HUES48 (cell line): Measurements from ENCODE around the gene C6orf163.
A peak's percentile ranks its signal among the peaks of the same experiment; 100 is the strongest.
"Not testable (repeated sequence)": the region's sequence is repeated elsewhere in the genome, so short reads cannot be mapped to it uniquely, and the experiment has no call there.

Experiments
- H3K27ac ChIP-seq: one replicate; pipeline ENCODE4 v1.7.0; 2013; ENCODE audit warnings: low read depth, low read length, inconsistent platforms
- H3K27me3 ChIP-seq: 2 replicates; pipeline ENCODE4 v1.6.1; 2013; ENCODE audit warnings: mild to moderate bottlenecking, low read length; ENCODE audit not compliant: control insufficient read depth, insufficient read depth
- H3K36me3 ChIP-seq: 2 replicates; pipeline ENCODE4 v1.6.1; 2013; ENCODE audit warnings: low read length; ENCODE audit not compliant: control insufficient read depth, insufficient read depth
- H3K4me1 ChIP-seq: 2 replicates; pipeline ENCODE4 v1.6.1; 2013; ENCODE audit warnings: mild to moderate bottlenecking, low read length; ENCODE audit not compliant: control insufficient read depth, insufficient read depth
- H3K4me3 ChIP-seq: 2 replicates; pipeline ENCODE4 v1.5.1; 2013; ENCODE audit warnings: mild to moderate bottlenecking, low read depth, low read length
- H3K9ac ChIP-seq: 2 replicates; pipeline ENCODE4 v1.6.1; 2013; ENCODE audit warnings: mild to moderate bottlenecking, low read depth, low read length, moderate library complexity
- H3K9me3 ChIP-seq: 2 replicates; pipeline ENCODE4 v1.6.1; 2013; ENCODE audit warnings: low read length; ENCODE audit not compliant: control insufficient read depth, insufficient read depth

Gene C6orf163

DNA sequence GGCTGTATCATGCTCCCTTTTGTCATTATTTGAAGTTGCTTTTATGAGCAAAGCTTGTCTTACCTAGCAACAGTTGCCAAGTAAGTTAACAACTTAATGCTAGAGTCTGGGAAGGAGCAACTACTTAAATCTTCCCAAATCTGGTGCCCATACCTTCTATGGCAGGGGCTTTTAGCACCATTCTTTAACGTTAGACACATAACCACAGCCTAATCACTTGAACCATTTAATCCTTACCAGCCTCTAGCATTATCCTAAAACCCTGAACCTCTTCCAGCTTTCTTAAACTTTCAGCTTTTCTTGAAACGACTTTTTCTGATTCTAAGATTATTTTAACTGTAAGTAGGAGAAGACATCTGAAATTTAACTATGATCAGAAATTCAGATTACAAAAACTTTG, at the start of gene C6orf163:
TSS of gene C6orf163 (plus strand) at position 83 of the 400 bp plus-strand sequence. CDS start at position 370, 287 bp downstream.
- Histone ChIP-seq H3K4me3 (no peak within 1 kb of the TSS), H3K27me3 (no peaks in the 10 kb centered on the region), H3K36me3 (no peaks in the 10 kb centered on the region), H3K27ac (no peak within 1 kb of the TSS), H3K4me1 (peaks cover 7% of the 10 kb centered on the region; the same call in 1 of the 2 replicates), H3K9me3 (no peaks in the 10 kb centered on the region), H3K9ac (no peak within 1 kb of the TSS)

DNA sequence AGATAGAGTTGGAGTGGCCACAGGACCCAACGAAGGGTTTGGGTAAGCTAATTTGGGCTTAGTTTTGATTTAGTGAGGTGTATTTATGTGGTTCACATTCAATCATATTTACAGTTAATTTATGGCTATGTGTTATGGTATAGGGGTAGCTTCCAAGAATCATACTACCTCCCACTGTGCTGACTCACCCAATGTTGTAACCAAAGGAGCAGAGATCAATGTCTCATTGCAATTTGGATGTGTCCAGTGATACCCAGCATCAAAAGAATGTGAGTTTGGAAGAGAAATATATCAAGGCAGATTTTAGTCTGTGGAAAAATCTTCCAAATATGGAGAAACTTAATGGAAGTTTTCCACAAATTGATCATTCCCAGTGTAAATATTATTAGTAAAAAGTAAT, 47.5 kb upstream of the C6orf163 start:
- Histone ChIP-seq H3K9ac (no peak overlapping the region), H3K36me3 (no peaks in the 10 kb centered on the region), H3K9me3 (peaks cover 3% of the 10 kb centered on the region; the same call in 1 of the 2 replicates), H3K4me3 (no peak overlapping the region), H3K27me3 (no peaks in the 10 kb centered on the region), H3K4me1 (no peaks in the 10 kb centered on the region), H3K27ac (no peak overlapping the region)

DNA sequence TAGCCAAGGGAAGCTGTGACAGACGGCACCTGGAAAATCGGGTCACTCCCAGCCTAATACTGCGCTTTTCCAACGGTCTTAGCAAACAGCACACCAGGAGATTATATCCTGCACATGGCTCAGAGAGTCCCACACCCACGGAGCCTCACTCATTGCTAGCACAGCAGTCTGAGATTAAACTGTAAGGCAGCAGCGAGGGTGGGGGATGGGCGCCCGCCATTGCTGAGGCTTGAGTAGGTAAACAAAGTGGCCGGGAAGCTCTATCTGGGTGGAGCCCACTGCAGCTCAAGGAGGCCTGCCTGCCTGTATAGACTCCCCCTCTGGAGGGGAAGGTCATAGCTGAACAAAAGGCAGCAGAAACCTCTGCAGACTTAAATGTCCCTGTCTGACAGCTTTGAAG, 43.3 kb upstream of the C6orf163 start:
- not testable (repeated sequence) for H3K9ac ChIP-seq, H3K27ac ChIP-seq, H3K9me3 ChIP-seq, H3K36me3 ChIP-seq, H3K27me3 ChIP-seq, H3K4me1 ChIP-seq, H3K4me3 ChIP-seq

GRCh38 chr6:87308970-87309369, 35.6 kb upstream of the C6orf163 start:
- H3K9me3 ChIP-seq, result no peaks in the 10 kb centered on the region
- H3K27ac ChIP-seq, result no peak overlapping the region
- no peaks in the 10 kb centered on the region for H3K4me1 ChIP-seq
- no peaks in the 10 kb centered on the region for H3K27me3 ChIP-seq
- no peak overlapping the region for H3K9ac ChIP-seq
- H3K4me3 ChIP-seq, result no peak overlapping the region
- no peaks in the 10 kb centered on the region for H3K36me3 ChIP-seq

GRCh38 chr6:87312860-87313259, 31.8 kb upstream of the C6orf163 start:
- H3K9me3 ChIP-seq, result no peaks in the 10 kb centered on the region
- H3K27ac ChIP-seq, result no peak overlapping the region
- H3K36me3 ChIP-seq, result no peaks in the 10 kb centered on the region
- H3K4me1 ChIP-seq, result no peaks in the 10 kb centered on the region
- H3K27me3 ChIP-seq, result no peaks in the 10 kb centered on the region
- no peak overlapping the region for H3K9ac ChIP-seq
- no peak overlapping the region for H3K4me3 ChIP-seq

- Histone ChIP-seq H3K27me3 (no peaks in the 10 kb centered on the region), H3K9ac (no peak overlapping the region), H3K4me1 (no peaks in the 10 kb centered on the region), H3K4me3 (no peak overlapping the region), H3K9me3 (no peaks in the 10 kb centered on the region), H3K36me3 (no peaks in the 10 kb centered on the region), H3K27ac (no peak overlapping the region)
Observed at GRCh38 chr6:87315071-87315470, 29.5 kb upstream of the C6orf163 start.

GRCh38 chr6:87319271-87319987, 25.2 kb upstream of the C6orf163 start:
- Histone ChIP-seq H3K27ac (no peak overlapping the region), H3K27me3 (no peaks in the 10 kb centered on the region), H3K4me3 (no peak overlapping the region), H3K36me3 (no peaks in the 10 kb centered on the region), H3K9me3 (no peaks in the 10 kb centered on the region), H3K4me1 (peaks cover 4% of the 10 kb centered on the region; the same call in 1 of the 2 replicates), H3K9ac (no peak overlapping the region)

GRCh38 chr6:87322304-87323212, 22.1 kb upstream of the C6orf163 start, which contains the start of gene SMIM8:
Gene SMIM8, plus strand, starts transcription at chr6:87322588. Its CDS starts 14,444 bp downstream, at chr6:87337032.
- peak within 1 kb of the TSS; percentile 90 for H3K9ac ChIP-seq
- no peaks in the 10 kb centered on the region for H3K36me3 ChIP-seq
- peak within 1 kb of the TSS; percentile 50 for H3K27ac ChIP-seq
- peak within 1 kb of the TSS; percentile 97 for H3K4me3 ChIP-seq
- peaks cover 4% of the 10 kb centered on the region; the same call in 1 of the 2 replicates for H3K4me1 ChIP-seq
- H3K9me3 ChIP-seq, result no peaks in the 10 kb centered on the region
- no peaks in the 10 kb centered on the region for H3K27me3 ChIP-seq

GRCh38 chr6:87323880-87324279, 20.7 kb upstream of the C6orf163 start:
- H3K27ac ChIP-seq, H3K27me3 ChIP-seq, H3K4me1 ChIP-seq, H3K9ac ChIP-seq, H3K9me3 ChIP-seq, H3K4me3 ChIP-seq, H3K36me3 ChIP-seq: not testable (repeated sequence)

DNA sequence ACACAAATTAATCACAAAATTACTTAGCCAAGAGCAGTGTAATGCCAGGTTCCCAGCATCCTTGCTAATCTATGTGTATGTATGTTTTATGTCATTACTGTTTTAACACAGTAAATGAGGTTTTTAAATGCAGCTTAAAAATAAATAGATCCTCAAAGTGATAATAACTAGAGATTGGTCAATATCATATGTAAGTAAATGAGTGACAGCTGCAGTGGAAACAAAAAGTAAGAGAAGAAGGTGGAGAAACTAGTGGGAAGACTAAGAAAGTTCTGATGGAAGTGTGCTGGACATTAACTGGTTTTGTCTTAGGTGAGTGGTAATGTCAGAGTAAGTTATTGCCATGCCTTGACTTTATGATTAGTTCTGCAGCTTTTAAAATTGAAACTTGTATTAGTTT, 13.7 kb upstream of the C6orf163 start:
- Histone ChIP-seq H3K4me3 (no peak overlapping the region), H3K27me3 (no peaks in the 10 kb centered on the region), H3K4me1 (peaks cover 10% of the 10 kb centered on the region), H3K9ac (no peak overlapping the region), H3K36me3 (no peaks in the 10 kb centered on the region), H3K9me3 (no peaks in the 10 kb centered on the region), H3K27ac (no peak overlapping the region)

DNA sequence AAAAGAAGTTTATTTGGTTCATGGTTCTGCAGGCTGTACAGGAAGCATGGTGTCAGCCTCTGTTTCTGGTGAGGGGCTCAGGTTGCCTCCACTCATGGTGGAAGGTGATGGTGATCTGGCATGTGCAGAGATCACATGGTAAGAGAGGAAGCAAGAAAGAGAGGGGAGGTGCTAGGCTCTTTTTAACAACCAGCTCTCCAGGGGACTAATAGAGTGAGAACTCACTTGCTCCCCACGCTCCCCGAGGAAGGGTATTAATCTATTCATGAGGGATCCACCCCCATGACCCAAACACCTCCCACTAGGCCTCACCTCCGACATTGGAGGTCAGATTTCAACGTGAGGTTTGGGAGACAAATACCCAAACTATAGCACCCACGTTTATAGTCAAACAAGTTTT, 11.6 kb upstream of the C6orf163 start:
- Histone ChIP-seq H3K9me3 (no peaks in the 10 kb centered on the region), H3K27ac (no peak overlapping the region), H3K4me1 (peaks cover 18% of the 10 kb centered on the region), H3K9ac (no peak overlapping the region), H3K4me3 (no peak overlapping the region), H3K36me3 (no peaks in the 10 kb centered on the region), H3K27me3 (no peaks in the 10 kb centered on the region)
